CD4-positive, alpha-beta T cell treated with Interleukin-21 for 1 hour (primary cell): ENCODE measurements around the gene KCNAB3.
A peak's percentile ranks its signal among the peaks of the same experiment; 100 is the strongest.

ENCODE experiments used
- DNase-seq: peaks from one replicate; pipeline ENCODE4 v3.0.0-alpha.2; 2020

The KCNAB3 gene

GRCh38 chr17:7894866-7895265, 34.8 kb downstream of the KCNAB3 start:
- no peak for DNase-seq

DNA sequence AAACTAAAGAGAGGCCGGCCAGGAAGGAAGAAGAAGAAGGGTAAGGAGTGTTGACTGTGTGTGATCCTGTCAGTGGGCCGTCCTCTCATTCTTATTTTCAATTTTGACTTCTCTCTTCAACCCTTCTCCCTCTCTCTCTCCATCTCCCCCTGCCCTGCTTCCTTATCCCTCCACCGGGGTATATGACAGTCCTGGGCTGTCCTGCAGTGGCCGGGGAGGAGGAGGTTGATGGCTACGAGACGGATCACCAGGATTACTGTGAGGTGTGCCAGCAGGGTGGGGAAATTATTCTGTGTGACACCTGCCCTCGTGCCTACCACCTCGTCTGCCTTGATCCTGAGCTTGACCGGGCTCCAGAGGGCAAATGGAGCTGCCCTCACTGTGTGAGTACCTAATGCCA, 35.4 kb downstream of the KCNAB3 start:
- no peak for DNase-seq

DNA sequence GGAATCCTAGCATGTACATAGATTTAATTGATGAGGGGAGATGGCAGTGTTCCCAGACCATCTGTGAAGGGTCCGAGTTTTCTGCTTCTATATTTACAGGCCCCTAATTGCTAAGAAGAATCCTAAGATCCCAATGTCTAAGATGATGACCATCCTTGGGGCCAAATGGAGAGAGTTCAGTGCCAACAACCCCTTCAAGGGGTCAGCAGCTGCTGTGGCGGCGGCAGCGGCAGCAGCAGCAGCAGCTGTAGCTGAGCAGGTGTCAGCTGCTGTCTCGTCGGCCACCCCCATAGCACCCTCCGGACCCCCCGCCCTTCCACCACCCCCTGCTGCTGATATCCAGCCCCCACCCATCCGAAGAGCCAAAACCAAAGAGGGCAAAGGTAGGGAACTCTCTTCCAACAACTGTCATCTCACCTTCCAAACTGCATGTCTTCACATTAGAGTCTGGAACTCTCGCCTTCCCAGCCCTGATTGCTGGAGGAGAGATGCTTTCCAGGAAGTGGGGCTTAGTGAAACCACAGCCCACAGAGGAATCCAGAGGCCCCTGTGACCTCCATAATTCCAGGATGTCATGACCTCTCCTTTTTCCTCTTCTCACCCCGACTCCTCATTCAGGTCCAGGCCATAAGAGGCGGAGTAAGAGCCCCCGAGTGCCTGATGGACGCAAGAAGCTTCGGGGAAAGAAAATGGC, 36.3 kb downstream of the KCNAB3 start:
- no peak for DNase-seq

DNA sequence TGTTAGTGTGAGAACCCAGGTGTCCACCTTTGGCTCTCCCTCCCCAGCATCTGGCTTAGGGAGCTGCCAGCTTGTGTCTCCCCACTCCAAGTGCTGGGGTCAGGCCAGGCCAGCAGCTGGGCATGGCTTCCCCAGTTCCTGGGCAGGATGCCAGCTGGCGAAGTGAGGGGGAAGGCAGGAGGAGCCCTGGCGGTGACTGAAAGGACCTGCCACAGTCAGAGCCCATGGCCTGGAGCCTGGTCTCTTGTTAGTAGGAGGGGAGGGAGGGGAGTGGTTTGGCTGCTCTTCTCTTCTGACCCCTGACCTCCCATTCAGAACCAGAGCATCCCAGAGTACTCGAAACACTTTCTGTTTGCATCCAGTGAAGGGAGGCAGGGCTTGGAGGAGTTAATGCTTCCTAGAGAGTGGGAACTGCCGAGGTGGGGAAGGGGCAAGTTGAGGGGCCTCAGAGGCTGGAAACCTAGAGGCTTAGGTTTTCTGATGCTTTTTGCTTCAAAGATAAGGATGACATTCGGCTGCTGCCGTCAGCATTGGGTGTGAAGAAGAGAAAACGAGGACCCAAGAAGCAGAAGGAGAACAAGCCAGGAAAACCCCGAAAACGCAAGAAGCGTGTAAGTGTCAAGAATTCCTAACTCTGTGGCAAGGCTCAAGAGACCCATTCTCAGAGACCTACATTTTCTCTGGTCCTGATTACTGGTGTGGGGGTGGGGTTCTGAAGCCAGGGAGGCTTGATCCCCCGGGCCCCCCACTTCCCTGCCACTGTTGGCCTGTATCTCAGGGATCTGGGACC, 40.3 kb downstream of the KCNAB3 start:
- peak; percentile 48 for DNase-seq

DNA sequence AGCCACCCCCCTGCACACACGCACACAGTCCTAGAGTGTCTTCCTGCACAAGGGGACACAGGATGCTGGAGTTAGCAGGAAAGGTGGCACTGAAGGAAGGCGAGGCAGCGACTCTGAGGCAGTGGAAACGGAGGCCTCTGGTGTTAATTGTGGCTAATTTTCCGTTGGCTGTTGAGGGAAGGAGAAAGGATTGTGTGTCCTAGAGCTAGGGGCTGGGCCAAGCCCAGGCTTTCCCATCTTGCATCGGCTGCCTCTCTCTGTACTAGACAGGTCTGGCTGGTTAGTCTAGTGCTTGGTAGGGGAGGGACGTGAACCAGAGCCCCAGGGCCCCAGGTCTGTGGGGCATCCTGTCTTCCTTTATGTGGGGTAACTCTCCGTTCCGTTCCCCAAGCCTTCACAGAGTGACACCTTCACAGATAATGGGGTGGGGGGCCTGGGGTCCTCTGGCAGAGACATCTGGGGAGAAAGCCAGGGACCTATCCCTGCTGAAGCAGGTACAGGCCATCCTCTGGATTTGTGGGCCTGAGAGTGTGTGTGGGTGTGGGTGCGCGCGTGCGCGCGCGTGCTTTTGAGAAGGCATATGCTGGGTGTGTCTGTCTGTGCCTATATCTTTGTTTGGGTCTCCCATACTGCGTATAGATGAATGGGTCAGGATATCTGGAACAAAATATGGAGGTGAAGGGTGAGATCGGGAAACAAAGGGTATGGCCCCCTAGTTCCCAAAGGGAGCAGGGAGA, 41.3 kb downstream of the KCNAB3 start, which contains the start of gene CHD3:
CHD3 (plus strand) TSS at position 606 of the 737 bp plus-strand sequence. CDS start 212 bp downstream, outside the sequence.
- DNase-seq, result peak; percentile 41

DNA sequence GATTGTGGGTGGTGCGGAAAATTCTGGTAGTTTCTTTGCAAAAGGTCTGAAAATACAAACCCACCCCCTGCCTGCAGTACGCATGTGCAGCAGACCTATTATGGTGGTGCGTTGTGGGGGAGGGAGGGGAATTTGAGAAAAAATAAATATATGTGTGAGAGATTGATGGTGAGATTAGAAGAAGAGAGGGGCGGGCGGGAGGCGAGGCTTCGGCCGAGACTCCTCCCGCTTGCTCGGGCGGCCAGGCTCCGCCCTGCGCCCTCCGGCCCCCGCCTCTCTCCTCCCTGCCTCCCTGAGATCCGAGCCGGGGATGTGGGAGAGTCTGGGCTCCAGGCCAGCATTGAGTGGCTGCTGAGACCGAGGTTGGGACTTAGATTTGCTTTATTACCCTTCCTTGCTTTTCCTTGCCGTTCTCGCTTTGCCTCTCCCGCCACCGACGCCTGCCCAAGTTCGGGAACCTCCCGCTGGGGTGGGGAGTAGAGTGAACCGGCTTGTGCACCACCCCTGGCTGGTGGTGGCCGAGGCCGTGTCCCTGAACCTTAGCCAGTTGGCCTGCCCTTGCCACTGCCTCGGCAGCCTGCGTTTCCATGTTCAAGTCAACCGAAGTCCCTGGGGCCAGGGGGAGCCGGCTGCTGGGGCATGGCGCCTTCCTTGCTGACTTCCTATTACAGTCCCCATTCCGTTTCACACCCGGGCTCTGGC, 42.0 kb downstream of the KCNAB3 start:
- DNase-seq, result peak; percentile 97

DNA sequence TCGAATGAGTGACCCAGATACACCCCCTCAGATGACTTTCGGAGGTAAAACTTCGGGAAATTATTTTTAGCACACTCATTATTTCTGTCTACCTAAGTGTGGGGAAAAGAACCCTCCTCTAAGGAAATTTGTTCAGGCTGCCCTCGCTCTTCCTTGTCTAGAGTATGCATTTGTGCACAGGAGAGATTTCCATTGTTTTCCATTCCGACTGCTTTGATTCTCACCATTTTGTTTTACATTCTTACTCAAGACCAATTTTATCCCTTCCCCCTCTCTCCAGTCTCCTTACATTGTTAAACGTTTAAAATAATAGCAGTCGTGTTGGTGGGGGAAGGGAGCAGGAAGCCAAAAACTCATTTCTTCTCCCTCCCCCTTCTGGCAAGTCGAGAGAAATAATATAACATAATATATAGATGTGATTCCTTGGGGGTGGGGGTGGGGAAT, 42.6 kb downstream of the KCNAB3 start:
- DNase-seq, result no peak

DNA sequence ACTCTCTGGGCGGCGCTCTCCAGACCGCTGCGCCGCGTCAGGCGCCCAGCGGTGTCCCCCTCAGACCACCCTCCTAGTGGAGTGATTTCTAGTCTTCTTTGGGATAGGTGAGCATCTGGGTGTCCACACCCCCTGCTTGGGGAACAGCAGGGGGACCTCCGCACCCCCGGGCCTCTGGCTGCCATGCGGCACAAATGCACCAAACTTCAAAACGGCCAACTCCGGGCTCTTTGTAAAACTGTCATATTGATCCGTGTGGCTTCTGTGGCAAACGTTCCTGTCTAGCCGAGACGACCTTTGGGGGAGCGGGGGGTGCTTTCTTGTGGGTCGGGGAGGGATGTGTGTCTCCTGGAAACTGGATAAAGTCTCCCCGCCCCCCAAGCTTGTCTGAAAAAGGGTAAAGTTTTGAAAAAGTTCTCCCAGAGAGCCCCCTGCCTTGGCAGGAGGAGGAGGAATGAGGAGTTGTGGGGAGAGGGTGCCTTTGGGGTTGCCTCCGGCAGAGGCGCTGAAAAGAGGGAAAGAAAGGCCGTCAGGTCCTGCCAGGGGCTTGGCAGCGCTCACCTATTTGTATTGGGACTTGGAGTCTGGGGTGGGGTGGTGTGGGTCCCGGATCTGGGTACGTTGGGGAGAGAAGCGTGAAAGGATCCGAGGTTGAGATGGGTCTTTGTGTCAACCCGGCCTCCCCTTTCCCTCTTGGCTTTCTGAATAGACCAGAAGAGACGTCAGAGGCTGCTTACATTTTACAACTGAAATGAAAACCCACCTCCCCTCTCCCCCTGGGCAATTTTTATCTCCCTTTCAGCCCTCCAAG, 43.2 kb downstream of the KCNAB3 start:
- peak; percentile 77 for DNase-seq

- peak; percentile 63 for DNase-seq
Observed at GRCh38 chr17:7885367-7886226, 44.1 kb downstream of the KCNAB3 start.

GRCh38 chr17:7884581-7885366, 44.9 kb downstream of the KCNAB3 start:
- peak; percentile 51 for DNase-seq

- peak; percentile 73 for DNase-seq
Observed at GRCh38 chr17:7883781-7884386, 45.8 kb downstream of the KCNAB3 start.

- no peak for DNase-seq
Observed at GRCh38 chr17:7882629-7883028, 47.0 kb downstream of the KCNAB3 start.

DNA sequence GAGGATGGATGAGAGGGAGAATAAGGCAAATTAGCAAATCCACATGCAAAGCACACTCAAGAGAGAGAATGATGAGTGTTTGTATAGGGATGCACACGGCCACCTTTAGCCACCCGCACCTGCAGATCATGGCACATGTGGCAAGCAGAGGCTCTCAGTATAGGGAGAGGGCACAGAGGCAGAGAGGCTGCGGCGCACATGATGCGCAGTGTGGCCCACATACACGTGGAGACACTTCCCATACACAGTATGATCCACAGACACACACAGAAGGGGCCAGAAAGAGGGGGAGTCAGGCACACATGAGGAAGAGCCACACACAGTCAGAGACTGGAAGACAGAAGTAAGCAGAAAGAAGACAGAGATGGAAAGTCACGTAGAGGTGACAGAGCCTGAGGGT, 47.6 kb downstream of the KCNAB3 start:
- DNase-seq, result no peak

GRCh38 chr17:7881276-7882054, 48.2 kb downstream of the KCNAB3 start:
- DNase-seq, result no peak

DNA sequence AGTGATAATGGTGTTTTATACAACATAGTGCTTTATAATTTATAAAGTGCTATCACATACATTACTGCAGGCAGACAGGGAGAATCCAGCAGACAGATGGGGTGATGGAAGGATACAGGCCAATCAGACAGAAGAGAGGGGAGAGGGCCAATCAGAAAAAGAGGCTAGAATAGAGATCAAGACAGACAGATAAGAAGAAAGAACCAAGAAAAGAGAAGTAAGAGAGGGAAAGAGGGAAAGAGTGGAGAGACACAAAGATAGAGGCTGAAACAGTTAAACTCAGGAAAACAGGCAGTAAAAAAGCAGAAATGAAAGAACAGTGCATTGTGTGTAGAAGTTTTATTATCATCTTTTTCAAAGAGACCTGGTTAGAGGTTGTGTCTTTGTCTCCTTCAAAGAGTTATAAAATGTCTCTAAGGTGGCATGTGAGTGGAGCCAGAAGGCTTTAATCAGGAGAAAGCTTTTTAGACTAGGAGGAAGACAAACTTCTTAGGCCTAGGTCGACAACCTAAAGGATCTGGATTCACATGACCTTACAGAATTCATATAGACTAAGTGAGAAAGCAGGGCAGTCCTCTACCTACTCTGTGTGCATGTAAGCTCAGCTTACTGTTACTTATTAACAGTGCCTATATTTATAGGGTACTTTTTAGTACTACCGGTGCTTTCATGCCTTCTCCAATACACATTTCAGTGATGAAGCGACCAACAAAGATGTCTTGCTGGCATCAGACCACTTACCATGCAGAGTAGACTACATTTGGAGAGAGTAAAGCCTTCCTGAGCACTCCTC, 49.4 kb downstream of the KCNAB3 start:
- DNase-seq, result no peak

- no peak for DNase-seq
Observed at GRCh38 chr17:7878234-7878633, 51.4 kb downstream of the KCNAB3 start.

DNA sequence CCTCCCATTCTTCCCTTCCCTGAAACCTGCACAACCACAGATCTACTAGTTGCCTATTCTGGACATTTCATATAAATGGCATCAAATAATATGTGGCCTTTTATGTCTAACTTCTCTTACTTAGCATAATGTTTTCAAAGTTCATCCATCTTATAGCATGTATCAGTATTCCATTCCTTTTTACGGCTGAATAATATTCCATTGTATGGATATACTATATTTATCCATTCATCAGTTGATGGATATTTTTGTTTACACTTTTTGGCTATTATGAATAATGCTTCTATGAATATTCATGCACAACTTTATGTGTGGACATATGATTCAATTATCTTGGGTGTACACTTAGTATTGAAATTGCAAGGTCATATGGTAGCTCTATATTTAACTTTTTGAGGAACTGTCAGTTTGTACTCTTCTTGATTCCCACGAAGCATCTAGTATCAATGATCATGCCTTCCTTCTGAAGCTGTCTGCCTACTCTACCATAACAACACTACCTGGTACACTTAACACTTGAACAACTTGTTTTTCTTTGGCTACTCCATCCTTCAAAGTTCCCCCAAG, 53.8 kb downstream of the KCNAB3 start:
- no peak for DNase-seq

DNA sequence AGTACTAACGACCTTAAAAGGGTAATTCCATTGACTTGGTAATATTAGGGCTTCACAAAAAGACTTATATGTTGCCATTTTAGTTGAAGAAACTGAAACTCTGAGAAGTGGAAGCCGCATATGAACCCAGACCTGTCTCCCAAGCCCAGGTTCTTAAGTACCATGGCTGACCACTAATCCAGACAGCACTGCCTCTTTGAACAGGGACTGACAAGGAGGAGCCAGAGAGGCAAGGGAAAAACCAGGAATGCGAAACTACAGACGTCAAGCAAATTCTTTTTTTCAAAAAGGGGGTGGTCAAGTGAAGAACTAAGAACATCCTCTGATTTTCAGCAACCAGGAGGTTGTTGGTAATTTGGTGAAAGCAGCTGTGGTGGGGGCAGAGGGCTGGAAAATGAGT, 56.6 kb downstream of the KCNAB3 start:
- no peak for DNase-seq
